Measurements from ENCODE around the gene STK24. TPM values are rescaled to one million over a fixed set of nuclear protein-coding genes. Genes with fewer than 3 reads are reported as not detected.

Gene STK24
- 145 and 170 TPM in 2 replicates for total RNA-seq

GRCh38 chr13:98576963-98577835 is at the start of gene STK24:
STK24 (minus strand) TSS chr13:98577107; CDS start chr13:98576786, 321 bp downstream.

Other genes with a start within 250 kb of the STK24 start
- gene SLC15A1, start 175.6 kb upstream of the STK24 start, total RNA-seq = 0.14 and 0.33 TPM in 2 replicates

All from airway epithelial cell (primary cell).